H1 (cell line): ENCODE data around the gene S100A12. TPM values are rescaled to one million over a fixed set of nuclear protein-coding genes. Genes with fewer than 3 reads are reported as not detected.

ENCODE experiments used
- CTCF ChIA-PET: fragments of 300-600 bp; sonication (Branson Sonifier 250); formaldehyde crosslinking; loops from one replicate; lab custom pipeline; 2021; ENCODE audit not compliant: partially characterized antibody; lab: Charles Lee
- POLR2A ChIA-PET: fragments of 300-600 bp; sonication (Branson Sonifier 250); formaldehyde crosslinking; loops from one replicate; lab custom pipeline; 2021; ENCODE audit warnings: inconsistent platforms; ENCODE audit not compliant: partially characterized antibody; lab: Charles Lee
- DNase-seq, 2 experiments: peaks; one replicate each; pipeline versions ENCODE4 v3.0.0 to v3.0.0-alpha.2; 2010 to 2022; ENCODE audit warnings: low spot score in 2 of 2, low read depth in 1 of 2, mixed read lengths in 1 of 2
- FAIRE-seq: peaks from 2 replicates; lab custom pipeline; 2011; peaks lifted over from hg19 to GRCh38; lab: Jason Lieb, UNC
- H2AFZ ChIP-seq: 2 replicates; pipeline ENCODE4 v1.8.1; 2012; ENCODE audit warnings: low read length, inconsistent platforms
- H2AK5ac ChIP-seq: 2 replicates; pipeline ENCODE4 v1.6.1; 2013; ENCODE audit warnings: low read depth, low read length
- H2BK120ac ChIP-seq: replicated peaks from 2 replicates; pipeline ENCODE3; 2013; ENCODE audit warnings: low read depth, low read length, inconsistent platforms
- H2BK12ac ChIP-seq: 2 replicates; pipeline ENCODE4 v1.6.1; 2013; ENCODE audit warnings: low read depth, low read length
- H2BK15ac ChIP-seq: 2 replicates; pipeline ENCODE4 v1.6.1; 2013; ENCODE audit warnings: low read length
- H2BK20ac ChIP-seq: 2 replicates; pipeline ENCODE4 v1.6.1; 2013; ENCODE audit warnings: low read length
- H2BK5ac ChIP-seq: 2 replicates; pipeline ENCODE4 v1.6.1; 2013; ENCODE audit warnings: low read depth, low read length
- H3K14ac ChIP-seq: 2 replicates; pipeline ENCODE4 v1.6.1; 2013; ENCODE audit warnings: inconsistent platforms; ENCODE audit not compliant: insufficient read length
- H3K18ac ChIP-seq: 2 replicates; pipeline ENCODE4 v1.6.1; 2013; ENCODE audit warnings: low read length; ENCODE audit errors: extremely low read depth
- H3K23ac ChIP-seq: 2 replicates; pipeline ENCODE4 v1.6.1; 2013; ENCODE audit warnings: inconsistent platforms; ENCODE audit not compliant: insufficient read length
- H3K23me2 ChIP-seq: 2 replicates; pipeline ENCODE4 v1.6.1; 2013; ENCODE audit warnings: low read depth, low read length
- H3K27ac ChIP-seq: 2 replicates; pipeline ENCODE4 v1.6.1; 2011; ENCODE audit warnings: low read depth, low read length, inconsistent platforms
- H3K27me3 ChIP-seq, 4 experiments: replicated peaks in 1 of 4; 1 replicate in 1 of 4; 2 replicates in 3 of 4; pipeline versions ENCODE4 v1.6.1 to v1.8.1; 2011 to 2013; ENCODE audit warnings: low read length in 3 of 4, mild to moderate bottlenecking in 3 of 4, inconsistent platforms in 2 of 4, mixed read lengths in 2 of 4, moderate library complexity in 1 of 4; ENCODE audit not compliant: control insufficient read depth in 3 of 4, insufficient read depth in 3 of 4; ENCODE audit errors: extremely low read depth in 1 of 4
- H3K36me3 ChIP-seq, 4 experiments: 2 replicates each; pipeline versions ENCODE4 v1.6.1 to v1.8.1; 2011 to 2013; ENCODE audit warnings: mild to moderate bottlenecking in 4 of 4, low read length in 3 of 4, moderate library complexity in 2 of 4, control low read depth in 1 of 4, inconsistent platforms in 1 of 4; ENCODE audit not compliant: insufficient read depth in 4 of 4, control insufficient read depth in 2 of 4
- H3K4ac ChIP-seq: replicated peaks from 2 replicates; pipeline ENCODE3; 2013; ENCODE audit warnings: low read length, low read depth, mixed read lengths, inconsistent platforms; ENCODE audit not compliant: insufficient read length
- H3K4me1 ChIP-seq, 4 experiments: replicated peaks in 1 of 4; 1 replicate in 1 of 4; 2 replicates in 3 of 4; pipeline versions ENCODE4 v1.6.1 to v1.8.1; 2011 to 2013; ENCODE audit warnings: low read length in 3 of 4, inconsistent platforms in 2 of 4, mixed read lengths in 1 of 4; ENCODE audit not compliant: insufficient read depth in 4 of 4, control insufficient read depth in 3 of 4
- H3K4me2 ChIP-seq, 2 experiments: 2 replicates each; pipeline versions ENCODE4 v1.6.1 to v1.8.1; 2011 to 2013; ENCODE audit warnings: low read depth in 2 of 2, low read length in 2 of 2, control low read depth in 1 of 2, inconsistent platforms in 1 of 2, mild to moderate bottlenecking in 1 of 2; ENCODE audit not compliant: insufficient read depth in 1 of 2
- H3K4me3 ChIP-seq, 4 experiments: fragments of 200-600, 300-600 bp in 1 of 4; sonication (generic), shearing (Covaris generic), sonication (Bioruptor Twin) in 1 of 4; 2 replicates each; pipeline versions ENCODE4 v1.5.1 to v1.8.1; 2011 to 2016; ENCODE audit warnings: low read length in 4 of 4, low read depth in 3 of 4, control low read depth in 2 of 4, inconsistent platforms in 2 of 4, mild to moderate bottlenecking in 2 of 4, mixed read lengths in 1 of 4, moderate library complexity in 1 of 4; ENCODE audit not compliant: insufficient read depth in 2 of 4; ENCODE audit errors: extremely low read depth in 1 of 4
- H3K56ac ChIP-seq: replicated peaks from 2 replicates; pipeline ENCODE3; 2013; ENCODE audit warnings: low read depth, mild to moderate bottlenecking, mixed read lengths, low read length, inconsistent platforms; ENCODE audit not compliant: insufficient read length
- H3K79me1 ChIP-seq: 2 replicates; pipeline ENCODE4 v1.6.1; 2013; ENCODE audit warnings: low read depth, low read length, control low read depth
- H3K79me2 ChIP-seq, 2 experiments: 2 replicates each; pipeline versions ENCODE4 v1.6.1 to v1.8.1; 2012 to 2013; ENCODE audit warnings: low read length in 2 of 2, mild to moderate bottlenecking in 2 of 2, inconsistent platforms in 1 of 2; ENCODE audit not compliant: insufficient read depth in 2 of 2, control insufficient read depth in 1 of 2
- H3K9ac ChIP-seq, 4 experiments: replicated peaks in 1 of 4; 1 replicate in 1 of 4; 2 replicates in 3 of 4; pipeline versions ENCODE4 v1.6.1 to v1.8.1; 2011 to 2013; ENCODE audit warnings: low read depth in 3 of 4, low read length in 3 of 4, control low read depth in 2 of 4, mild to moderate bottlenecking in 2 of 4, moderate library complexity in 2 of 4, inconsistent platforms in 1 of 4; ENCODE audit errors: extremely low read depth in 1 of 4
- H3K9me3 ChIP-seq, 2 experiments: 2 replicates each; pipeline versions ENCODE4 v1.6.1 to v1.8.1; 2012 to 2013; ENCODE audit warnings: mild to moderate bottlenecking in 2 of 2, moderate library complexity in 2 of 2, control low read depth in 1 of 2, inconsistent platforms in 1 of 2, low read depth in 1 of 2, low read length in 1 of 2, mixed read lengths in 1 of 2; ENCODE audit not compliant: insufficient read depth in 2 of 2
- H4K20me1 ChIP-seq, 2 experiments: replicated peaks in 1 of 2; 2 replicates each; pipeline versions ENCODE3 to v1.8.1; 2011 to 2013; ENCODE audit warnings: inconsistent platforms in 2 of 2, low read length in 2 of 2, mild to moderate bottlenecking in 1 of 2; ENCODE audit not compliant: insufficient read depth in 2 of 2, control insufficient read depth in 1 of 2
- H4K5ac ChIP-seq: 2 replicates; pipeline ENCODE4 v1.6.1; 2013; ENCODE audit warnings: low read length, low read depth, mixed read lengths, inconsistent platforms; ENCODE audit not compliant: insufficient read length
- H4K8ac ChIP-seq: 2 replicates; pipeline ENCODE4 v1.8.0; 2013; ENCODE audit warnings: mild to moderate bottlenecking, moderate library complexity, low read length, inconsistent platforms; ENCODE audit not compliant: insufficient read depth; ENCODE audit errors: extremely low read depth
- H4K91ac ChIP-seq: replicated peaks from 2 replicates; pipeline ENCODE3; 2013; ENCODE audit warnings: low read length, mixed read lengths, inconsistent platforms; ENCODE audit not compliant: insufficient read length
- EZH2 ChIP-seq: fragments of 200-600 bp; sonication (generic); IDR thresholded peaks from 2 replicates; pipeline ENCODE4 v1.7.1; 2012; ENCODE audit warnings: low read depth, mild to moderate bottlenecking, moderate library complexity, low read length, inconsistent platforms; ENCODE audit not compliant: severe bottlenecking
- GTF2F1 ChIP-seq: IDR thresholded peaks from 2 replicates; pipeline ENCODE4 v1.6.1; 2012; ENCODE audit warnings: low read depth, low read length, improper control_type of control experiment, borderline replicate concordance
- MAX ChIP-seq: IDR thresholded peaks from 2 replicates; pipeline ENCODE4 v1.6.1; 2012; ENCODE audit warnings: inconsistent platforms
- NRF1 ChIP-seq: IDR thresholded peaks from 2 replicates; pipeline ENCODE4 v1.6.1; 2011; ENCODE audit warnings: mild to moderate bottlenecking, low read depth, low read length, improper control_type of control experiment
- PHF8 ChIP-seq: fragments of 200-600 bp; sonication (generic); conservative IDR thresholded peaks from 2 replicates; pipeline ENCODE4 v1.7.1; 2012; ENCODE audit warnings: low read depth, mild to moderate bottlenecking, inconsistent platforms, low read length, moderate library complexity
- POLR2A ChIP-seq, 2 experiments: IDR thresholded peaks; 1 replicate in 1 of 2; 2 replicates in 1 of 2; pipeline ENCODE4 v1.6.1; 2011; ENCODE audit warnings: low read depth in 2 of 2, low read length in 2 of 2, mild to moderate bottlenecking in 2 of 2; ENCODE audit errors: control extremely low read depth in 1 of 2
- SP2 ChIP-seq: IDR thresholded peaks from 2 replicates; pipeline ENCODE4 v1.6.1; 2012; ENCODE audit warnings: mild to moderate bottlenecking, low read length, inconsistent platforms
- TBP ChIP-seq: IDR thresholded peaks from 2 replicates; pipeline ENCODE4 v1.6.1; 2011; ENCODE audit warnings: low read depth, low read length, improper control_type of control experiment
- YY1 ChIP-seq: IDR thresholded peaks from 2 replicates; pipeline ENCODE4 v1.6.1; 2011; ENCODE audit warnings: low read depth, mild to moderate bottlenecking, low read length
- WGBS, 2 experiments: shearing (Covaris generic) in 1 of 2; methylation state at CpG; one replicate each; pipeline versions ENCODE4 v1.1.6 to v1.1.7; 2013 to 2015; ENCODE audit warnings: low lambda C conversion rate in 2 of 2, mixed read lengths in 2 of 2, inconsistent platforms in 1 of 2, low coverage in 1 of 2, missing lambda C conversion rate in 1 of 2; ENCODE audit not compliant: insufficient replicate concordance in 2 of 2, insufficient coverage in 1 of 2, insufficient read length in 1 of 2; ENCODE audit errors: extremely low coverage in 1 of 2, missing lambda C conversion rate in 1 of 2; 5-methylcytosine and 5-hydroxymethylcytosine counted together
- polyA plus RNA-seq, 7 experiments: library from polyadenylated mRNA; depleted of rRNA in 3 of 7; stranded (reverse) in 5 of 7; unstranded in 2 of 7; fragments of >200 nt in 5 of 7; fragments of 200-250 nt in 2 of 7; gene quantifications; 1 replicate in 5 of 7; 2 replicates in 1 of 7; 4 replicates in 1 of 7; pipeline versions ENCODE4 v1.2.1 to v1.2.3, GENCODE V29; 2011 to 2013; ENCODE audit warnings: missing spikeins in 2 of 7, mixed read lengths in 2 of 7
- total RNA-seq: library from RNA; stranded (reverse); fragmentation: NEBNext Ultra II Directional; extraction: Animal tissue kit (Norgen Biotek cat#: 25700); gene quantifications from 2 replicates; pipeline ENCODE4 v1.2.1, GENCODE V29; 2021

Gene S100A12
- total and polyA plus RNA-seq, 2 of the 8 experiments (the other 6 are each of a cell fraction or from before 2014, with no cell fraction given), result not detected

- Histone ChIP-seq H4K5ac (no peak overlapping the region), H2AFZ (no peak overlapping the region), H2BK5ac (no peak overlapping the region), H3K27ac (no peak overlapping the region), H4K20me1 (no peaks in the 10 kb centered on the region), H3K23me2 (no peaks in the 10 kb centered on the region; the same call in 1 of the 2 replicates), H3K27me3 (no peaks in the 10 kb centered on the region), H3K36me3 (no peaks in the 10 kb centered on the region), H2BK120ac (no peak overlapping the region), H3K79me1 (no peaks in the 10 kb centered on the region), H3K4me1 (no peaks in the 10 kb centered on the region; a peak in 1 of 7 replicates), H2AK5ac (no peak overlapping the region), H2BK15ac (no peak overlapping the region), H3K79me2 (no peaks in the 10 kb centered on the region), H3K9ac (no peak overlapping the region), H3K23ac (no peak overlapping the region), H3K56ac (no peak overlapping the region), H3K4me3 (no peak overlapping the region), H2BK20ac (no peak overlapping the region), H3K4ac (no peak overlapping the region), H3K9me3 (no peaks in the 10 kb centered on the region), H3K4me2 (no peak overlapping the region), H3K18ac (no peak overlapping the region), H4K91ac (no peak overlapping the region), H2BK12ac (no peak overlapping the region), H4K8ac (peak overlapping the region; percentile 52; the same call in 1 of the 2 replicates), H3K14ac (no peak overlapping the region)
- TF ChIP-seq MAX (no peak), TBP (no peak), YY1 (no peak), POLR2A (IDR thresholded peaks at IDR 0.05; ENCODE audit: control extremely low read depth in 1 of 2, low read depth in 2 of 2, low read length in 2 of 2) (no peak), NRF1 (no peak), SP2 (no peak), EZH2 (no peak), PHF8 (no peak), GTF2F1 (no peak)
- DNase-seq (no peak), FAIRE-seq (no peak)
- 80% methylated on average over 6 of the region's 6 CpGs; no CpG with 5 or more reads in 1 of the 2 experiments for WGBS, 2 experiments
- ChIA-PET CTCF (interaction anchor here (1.6 to 2.6 kb wide), 2 partner anchors 136 kb away, joined by 9 to 32 read pairs; no protein-coding TSS in a partner anchor), POLR2A (interaction anchor here (0.7 kb wide), 1 partner anchor 93 kb away, joined by 3 read pairs; no protein-coding TSS in a partner anchor)
These were observed 16.2 kb downstream of the S100A12 start for GRCh38 chr1:153359241-153359640.
